GM18951 (cell line): ENCODE data around the gene ARAP2.

Experiments used
- POLR2A ChIP-seq: IDR thresholded peaks from 4 replicates; pipeline ENCODE4 v1.6.1; 2011; ENCODE audit warnings: mild to moderate bottlenecking; ENCODE audit not compliant: insufficient read length, insufficient read depth; ENCODE audit errors: extremely low read depth
- in situ Hi-C: fragments of 300-500 bp; cut with MboI; formaldehyde crosslinking; loops from one replicate; pipeline ENCODE4 v1.12.0; 2022; ENCODE audit warnings: low sequenced_read_pairs, mixed read lengths, inconsistent platforms; ENCODE audit not compliant: unreplicated experiment

The ARAP2 gene

DNA sequence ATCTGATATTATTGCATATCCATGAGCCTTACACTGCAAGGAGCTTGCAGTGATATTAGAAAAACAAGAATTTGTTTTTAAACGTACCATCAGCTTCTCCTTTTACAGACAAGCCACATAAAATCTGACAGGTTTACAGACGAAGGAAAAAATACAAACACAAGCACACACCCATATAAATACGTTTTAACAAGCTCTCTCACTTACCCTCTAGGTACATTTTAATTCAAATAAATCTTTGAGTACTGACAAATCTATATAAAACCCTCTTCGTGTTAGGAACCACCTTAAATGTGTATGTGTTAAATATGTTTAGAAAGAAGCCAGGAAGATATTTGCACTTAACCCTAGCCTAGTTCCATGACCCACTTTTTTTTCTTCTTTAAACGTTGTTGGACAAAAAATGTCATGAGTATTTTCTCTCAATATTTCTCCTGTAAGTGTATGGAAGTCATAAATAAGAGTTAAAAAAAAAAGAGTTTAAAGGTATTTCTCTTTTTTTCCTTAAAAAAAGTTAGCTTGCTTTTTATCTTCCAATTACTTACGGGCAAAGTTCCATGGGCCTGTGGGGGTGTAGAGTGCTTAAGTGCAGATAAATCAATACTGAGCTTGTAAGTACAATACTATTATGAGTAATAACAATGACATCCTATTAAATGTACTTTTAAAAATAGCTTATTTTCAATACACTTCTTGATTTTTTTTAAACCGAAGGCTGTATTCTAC is 1.5 kb downstream of the ARAP2 start:
- TF ChIP-seq POLR2A, result no peak
- in situ Hi-C loops, result no loop called here

DNA sequence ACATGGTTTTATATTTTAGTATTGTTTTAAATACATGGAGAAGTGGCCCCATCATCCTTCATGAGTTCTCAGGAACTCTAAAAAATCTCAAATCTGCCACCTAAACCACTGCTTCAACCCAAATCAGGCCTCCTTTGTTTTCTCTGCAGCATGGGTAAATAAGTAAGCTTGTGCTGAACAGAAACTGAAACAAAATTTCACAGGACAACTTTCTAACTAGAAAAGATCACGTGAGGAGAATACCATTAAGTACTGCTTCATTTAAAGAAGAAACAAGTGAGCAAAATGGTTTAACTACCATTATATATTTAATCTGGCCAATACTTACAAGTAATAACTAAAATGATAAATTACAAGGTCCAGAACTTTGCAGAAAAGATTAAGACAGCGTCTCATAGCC is 2.5 kb downstream of the ARAP2 start:
- in situ Hi-C loops, result no loop called here
- no peak for TF ChIP-seq POLR2A

DNA sequence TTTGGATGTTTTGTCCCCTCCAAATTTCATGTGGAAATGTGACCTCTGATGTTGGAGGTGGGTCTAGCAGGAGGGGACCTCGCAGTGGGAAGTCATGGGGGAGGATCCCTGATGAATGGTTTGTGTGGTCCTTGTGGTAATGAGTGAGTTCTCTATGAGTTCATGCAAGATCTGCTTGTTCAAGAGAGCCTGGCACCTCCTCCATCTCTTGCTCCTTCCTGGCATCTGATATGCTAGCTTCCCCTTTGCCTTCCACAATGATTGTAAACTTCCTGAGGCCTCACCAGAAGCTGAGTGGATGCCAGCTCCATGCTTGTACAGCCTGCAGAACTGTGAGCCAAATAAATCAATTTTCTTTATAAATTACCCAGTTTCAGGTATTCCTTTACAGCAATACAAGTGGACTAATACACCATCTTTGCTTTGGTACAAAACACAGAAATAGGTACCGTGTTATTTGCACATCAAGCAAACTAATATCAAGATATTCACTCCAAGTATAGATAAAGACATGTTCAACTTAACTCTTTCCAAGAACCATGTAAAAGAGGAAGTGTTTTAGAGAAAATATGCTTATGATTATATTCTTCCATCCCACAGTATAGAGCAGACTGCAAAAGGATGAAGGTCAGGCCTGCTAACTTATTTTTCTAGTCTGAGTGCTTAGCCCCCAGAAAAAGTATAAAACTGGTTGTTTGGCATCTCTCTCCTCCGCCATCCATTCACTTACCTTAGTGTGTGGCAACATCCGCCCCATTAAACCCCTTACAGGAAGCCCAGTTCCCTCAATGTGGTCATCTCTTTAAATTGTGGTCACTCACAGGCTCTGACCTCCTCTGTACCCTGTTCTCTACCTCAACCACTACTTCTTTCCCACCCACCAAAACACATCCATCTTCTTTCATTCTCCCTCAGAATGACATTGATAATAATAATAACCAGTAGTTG is 6.7 kb downstream of the ARAP2 start:
- in situ Hi-C loops, result no loop called here
- TF ChIP-seq POLR2A, result no peak

DNA sequence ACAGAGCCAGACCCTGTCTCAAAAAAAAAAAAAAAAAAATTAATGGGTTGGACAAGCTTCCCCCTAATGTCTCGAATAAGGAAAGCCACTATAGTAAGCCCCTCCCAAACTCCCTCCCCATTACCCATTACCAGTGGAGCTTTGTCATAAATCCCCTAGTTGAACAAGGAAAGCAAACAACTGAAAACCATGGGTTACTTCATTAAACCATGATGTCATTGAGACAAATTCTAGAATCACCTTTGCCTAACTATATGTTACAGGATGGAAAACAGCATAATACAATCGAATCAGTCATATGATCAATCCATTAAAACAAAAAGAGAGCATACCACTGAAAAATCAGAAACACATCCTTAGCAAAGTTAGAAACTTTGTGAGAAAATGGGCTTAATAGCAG is 8.2 kb downstream of the ARAP2 start:
- in situ Hi-C loops, result no loop called here

DNA sequence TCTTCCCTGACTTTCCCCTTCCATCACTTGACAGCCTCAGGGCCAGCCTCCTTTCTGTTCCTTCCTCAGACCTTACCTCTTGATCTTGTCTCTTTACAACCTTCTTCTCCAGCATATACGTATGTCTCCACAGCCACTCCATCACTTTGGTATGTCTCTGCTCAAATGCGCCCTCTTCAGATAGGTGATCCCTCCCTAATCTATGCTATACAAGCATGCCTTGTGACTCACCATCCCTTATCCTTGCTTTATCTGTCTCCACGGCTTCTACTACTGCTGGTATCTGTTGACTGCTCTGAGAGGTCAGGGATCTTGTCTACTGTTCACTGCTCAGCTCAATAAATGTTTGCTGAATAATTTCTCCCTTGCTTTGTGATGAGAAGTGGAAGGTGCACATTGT is 9.0 kb downstream of the ARAP2 start:
- in situ Hi-C loops, result no loop called here
- no peak for TF ChIP-seq POLR2A

More for the DNA sequence above, 8.2 kb downstream of the ARAP2 start:
- TF ChIP-seq POLR2A, result no peak

DNA sequence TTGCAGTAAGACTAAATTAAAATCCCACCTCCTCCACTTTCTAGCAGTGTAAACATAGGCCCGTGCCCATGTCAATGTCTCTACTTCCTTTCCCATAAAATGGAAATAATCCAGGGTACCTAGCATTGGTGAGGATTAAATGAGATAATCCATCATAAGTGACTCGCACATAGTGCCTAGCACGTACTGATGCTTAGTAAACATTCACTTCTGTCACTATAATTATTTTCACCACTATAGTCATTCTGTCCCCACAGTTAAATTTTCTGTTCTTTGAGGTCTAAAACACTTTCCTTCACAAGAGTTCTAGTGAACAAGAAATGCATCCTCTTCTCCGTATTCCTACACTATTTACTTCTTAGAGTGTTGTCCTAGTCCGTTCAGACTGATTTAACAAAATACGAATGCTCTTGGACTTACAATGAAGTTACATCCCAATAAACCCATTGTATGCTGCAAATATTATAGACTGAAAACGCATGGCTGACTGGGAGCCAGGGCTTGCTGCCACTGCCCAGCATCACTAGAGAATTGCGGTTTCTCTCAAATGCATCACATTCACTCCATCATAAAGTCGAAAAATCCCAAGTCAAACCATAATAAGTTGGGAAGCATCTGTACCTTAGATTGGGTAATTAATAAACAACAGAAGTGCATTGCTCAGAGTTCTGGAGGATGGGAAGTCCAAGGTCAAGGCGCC is 10.6 kb downstream of the ARAP2 start:
- in situ Hi-C loops, result no loop called here

DNA sequence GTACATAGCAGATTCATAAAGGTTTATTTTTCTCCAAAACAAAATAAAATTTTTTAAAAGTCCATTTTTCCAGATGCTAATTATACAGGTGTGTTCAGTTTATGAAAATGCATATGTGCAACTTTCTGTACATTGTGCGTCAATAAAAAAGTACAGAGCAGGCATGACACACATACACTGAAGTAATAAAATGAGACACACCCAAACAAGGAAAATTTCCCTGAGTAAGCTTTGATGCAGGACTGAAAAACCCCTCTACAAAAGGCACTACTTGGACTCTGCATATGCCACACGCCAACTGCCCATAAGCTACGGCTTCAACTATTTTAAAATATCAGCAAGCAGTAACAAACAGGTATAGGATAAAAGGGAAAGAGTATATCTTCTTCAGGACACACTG is 13.8 kb downstream of the ARAP2 start:
- in situ Hi-C loops, result no loop called here
- TF ChIP-seq POLR2A, result no peak

More for the DNA sequence above, 10.6 kb downstream of the ARAP2 start:
- no peak for TF ChIP-seq POLR2A

DNA sequence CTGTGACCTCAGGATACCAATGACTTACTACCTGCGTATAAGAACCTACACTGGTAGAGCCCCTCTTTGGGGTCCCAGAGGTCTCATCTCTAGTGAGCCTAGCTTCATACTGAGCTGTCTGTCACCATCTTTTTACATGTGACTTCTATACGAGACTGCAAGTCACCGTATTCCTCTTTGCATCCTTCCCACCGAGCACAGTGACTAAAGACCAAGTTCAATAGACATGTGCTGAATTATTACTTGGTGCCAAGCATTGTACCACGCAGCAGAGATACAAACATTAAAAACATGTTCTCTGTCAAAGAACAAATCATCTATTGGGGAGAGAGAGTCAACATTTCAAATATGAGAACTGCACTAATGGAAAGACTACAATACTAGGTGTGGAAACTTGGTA is 16.4 kb downstream of the ARAP2 start:
- in situ Hi-C loops, result no loop called here
- TF ChIP-seq POLR2A, result no peak

DNA sequence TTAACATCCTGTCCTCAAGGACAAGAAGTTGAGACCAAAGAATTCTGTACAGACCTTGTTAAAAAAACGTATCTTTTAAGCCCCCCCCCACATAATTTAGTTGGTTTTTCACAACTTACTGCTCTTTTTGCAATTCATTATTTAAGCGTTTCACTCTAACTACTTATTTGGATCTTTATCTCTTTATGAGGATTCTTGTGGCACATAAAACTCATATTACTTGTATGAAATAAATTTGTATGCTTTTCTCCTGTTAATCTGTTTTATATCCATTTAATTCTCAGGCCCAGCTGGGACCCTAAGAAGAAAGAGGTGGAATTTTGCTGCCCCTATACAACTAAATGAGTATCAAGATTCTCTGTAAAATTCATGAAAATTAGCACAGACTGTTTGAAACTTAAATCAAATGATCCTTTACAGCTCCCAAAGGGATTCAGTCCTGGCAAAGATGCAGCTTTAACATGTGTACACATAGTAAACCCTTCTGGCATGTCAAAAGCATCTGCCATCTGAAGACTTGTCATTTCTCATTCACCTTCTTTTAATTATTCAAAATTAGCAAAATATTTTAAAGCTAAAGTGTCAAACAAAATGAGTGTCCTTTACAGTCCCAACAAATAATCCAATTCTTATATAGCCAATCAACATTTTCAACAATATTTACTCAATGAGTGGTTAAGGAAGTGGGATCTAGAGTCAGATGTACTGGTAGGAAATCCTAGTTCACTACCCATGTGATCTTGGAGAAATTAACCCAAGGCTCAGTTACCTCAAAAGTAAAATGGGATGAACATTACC is 17.7 kb downstream of the ARAP2 start:
- TF ChIP-seq POLR2A, result no peak
- in situ Hi-C loops, result no loop called here

DNA sequence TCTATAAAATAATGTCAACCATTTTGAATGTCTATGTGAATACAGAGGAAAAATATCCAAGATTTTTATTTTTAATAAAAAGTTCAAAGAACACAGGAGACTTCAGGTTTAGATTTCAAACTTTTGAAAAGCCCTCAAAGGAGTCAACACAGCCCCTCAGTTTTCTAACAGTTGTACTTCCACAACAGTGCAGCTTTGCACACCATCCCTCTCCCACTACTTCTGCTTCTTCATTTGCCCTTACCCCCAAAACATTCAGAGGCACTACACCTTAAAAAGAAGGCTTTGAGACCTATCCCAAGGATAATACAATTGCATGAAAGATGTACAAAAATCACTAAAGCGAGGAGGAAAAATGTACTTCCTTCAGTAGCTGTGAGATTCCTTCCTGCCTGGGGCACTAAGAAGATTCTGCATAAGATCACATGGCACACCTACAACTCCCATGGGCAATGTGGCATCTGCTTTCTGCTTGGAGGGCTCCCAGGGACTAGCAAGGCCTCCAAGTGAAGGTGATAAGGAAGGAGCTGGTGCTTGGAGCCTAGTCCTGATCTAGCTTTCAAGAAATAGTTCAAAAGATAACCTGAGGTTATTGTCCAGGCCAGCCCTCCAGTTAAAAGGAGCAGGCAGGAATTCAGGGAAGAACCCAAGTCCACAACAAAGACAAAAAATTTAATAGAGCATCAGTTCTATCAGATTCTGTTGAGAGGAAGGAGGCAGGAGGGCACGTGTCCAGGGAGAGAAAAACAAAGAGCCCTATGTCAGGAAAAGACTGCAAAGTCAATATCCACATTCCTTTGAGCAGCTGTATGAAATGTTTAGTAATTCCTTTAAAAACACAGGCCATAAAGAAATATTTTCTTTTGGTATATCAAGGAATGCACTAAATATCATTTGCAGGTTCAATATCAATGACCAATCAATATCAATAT is 19.1 kb downstream of the ARAP2 start:
- in situ Hi-C loops, result no loop called here
- no peak for TF ChIP-seq POLR2A

DNA sequence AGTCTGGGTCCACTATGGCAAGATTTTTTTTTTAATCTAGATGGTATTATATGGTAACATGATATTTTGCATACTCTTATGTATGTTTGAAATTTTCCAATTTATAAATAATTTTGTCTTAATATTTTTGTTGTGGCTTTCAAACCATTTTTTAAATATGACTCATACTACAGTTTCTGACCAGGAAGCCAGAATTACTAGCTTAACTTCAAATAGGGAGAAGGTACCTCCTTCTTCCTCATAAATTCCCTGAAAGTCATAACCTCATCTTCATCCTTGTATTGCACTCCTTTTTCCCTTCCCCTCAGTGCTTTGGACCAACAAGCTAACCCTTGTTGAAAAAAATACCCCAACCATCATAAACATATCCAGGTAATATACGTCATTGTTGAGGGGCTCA is 21.6 kb downstream of the ARAP2 start:
- no peak for TF ChIP-seq POLR2A
- in situ Hi-C loops, result no loop called here

DNA sequence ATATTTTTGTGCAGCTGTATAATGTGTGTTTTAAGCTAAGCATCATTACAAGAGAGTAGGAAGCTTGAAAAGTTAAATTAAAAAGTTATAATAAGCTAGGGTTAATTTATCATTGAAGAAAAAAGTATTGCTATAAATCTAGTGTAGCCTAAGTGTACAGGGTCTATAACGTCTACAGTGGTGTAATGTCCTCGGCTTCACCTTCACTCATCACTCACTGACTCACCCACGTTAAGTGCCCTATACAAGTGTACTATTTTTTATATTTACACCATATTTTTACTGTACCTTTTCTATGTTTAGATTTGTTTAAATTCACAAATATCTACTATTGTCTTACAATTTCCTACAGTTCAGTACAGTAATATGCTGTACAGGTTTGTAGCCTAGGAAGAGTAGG is 23.5 kb downstream of the ARAP2 start:
- no peak for TF ChIP-seq POLR2A
- in situ Hi-C loops, result no loop called here

DNA sequence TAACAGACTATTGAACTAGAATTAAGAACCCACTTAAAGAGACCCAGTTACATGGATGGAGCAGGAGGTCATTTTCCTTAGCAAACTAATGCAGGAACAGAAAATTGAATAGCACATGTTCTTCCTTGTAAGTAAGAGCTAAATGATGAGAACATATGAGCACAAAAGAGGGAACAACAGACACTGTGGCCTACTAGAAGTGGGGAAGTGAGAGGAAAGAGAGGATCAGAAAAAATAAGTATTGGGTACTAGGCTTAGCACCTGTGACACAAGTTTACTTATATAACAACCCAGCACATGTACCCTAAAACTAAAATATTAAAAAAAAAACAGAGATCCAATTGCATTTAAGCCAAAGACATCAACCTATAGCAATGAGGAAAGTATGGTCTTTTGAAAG is 26.2 kb downstream of the ARAP2 start:
- in situ Hi-C loops, result no loop called here
- TF ChIP-seq POLR2A, result no peak
